G401 (cell line): ENCODE results near the gene COL20A1. TPM values are rescaled to one million over a fixed set of nuclear protein-coding genes. Genes with fewer than 3 reads are reported as not detected.
A peak's percentile ranks its signal among the peaks of the same experiment; 100 is the strongest.

Experiments used
- DNase-seq: peaks from one replicate; pipeline ENCODE4 v3.0.0-alpha.2; 2015; ENCODE audit warnings: low spot score
- in situ Hi-C: cut with HindIII; loops from 2 replicates; pipeline ENCODE4 v1.10.0; 2016; ENCODE audit warnings: low sequenced_read_pairs, mixed read lengths
- total RNA-seq: library from RNA; depleted of rRNA; stranded (reverse); fragments of >200 nt; shearing (Covaris generic); gene quantifications from 2 replicates; pipeline ENCODE4 v1.2.3, GENCODE V29; 2014

The COL20A1 gene
- total RNA-seq, 1 experiment from 2014 or later, result not detected

DNA sequence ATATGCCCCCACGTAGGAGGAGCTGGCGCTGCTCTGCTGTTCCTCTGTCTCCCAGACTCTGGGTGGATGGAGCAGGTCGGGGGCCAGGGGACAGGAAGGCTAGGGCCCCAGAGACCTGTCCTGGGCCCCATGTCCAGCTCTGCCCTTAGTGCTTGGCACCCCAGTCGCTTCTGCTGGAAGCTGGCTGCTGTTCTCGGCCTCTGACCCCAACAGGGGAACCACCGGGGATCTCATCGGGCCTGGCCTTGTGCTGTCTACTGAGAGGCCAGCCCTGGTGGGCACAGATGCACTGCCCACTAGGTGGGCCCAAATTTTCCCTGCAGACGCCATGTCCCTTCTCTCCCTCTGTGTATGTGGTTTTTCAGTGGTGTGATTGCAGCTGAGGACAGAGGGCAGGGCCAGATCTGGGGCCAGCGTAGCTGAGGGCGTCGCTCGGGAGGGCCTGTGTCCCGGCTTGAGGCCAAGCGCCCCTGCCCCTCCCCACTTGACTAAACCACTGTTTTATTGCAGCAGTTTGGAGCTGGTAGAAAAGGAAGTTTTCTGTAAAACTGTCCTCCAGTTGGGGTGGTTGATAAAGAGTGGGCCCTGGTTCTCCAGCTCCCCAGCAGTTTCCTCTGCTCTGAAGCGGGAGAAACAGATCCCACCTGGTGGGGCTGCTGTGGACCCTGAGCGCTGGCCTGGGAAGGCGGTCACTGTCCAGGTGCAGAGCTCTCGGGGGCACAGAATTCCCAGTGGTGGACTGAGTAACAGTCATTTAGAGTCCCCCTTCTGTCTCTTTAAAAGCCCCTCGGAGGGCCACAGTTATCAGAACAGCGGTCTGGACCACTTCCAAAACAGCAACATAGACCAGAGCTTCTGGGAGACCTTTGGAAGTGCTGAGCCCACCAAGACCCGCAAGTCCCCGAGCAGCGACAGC is 5.9 kb upstream of the COL20A1 start:
- no peak for DNase-seq
- in situ Hi-C loops, result loop anchor here (25.0 kb wide), 2 partner anchors 100 to 200 kb away; no protein-coding TSS in a partner anchor

DNA sequence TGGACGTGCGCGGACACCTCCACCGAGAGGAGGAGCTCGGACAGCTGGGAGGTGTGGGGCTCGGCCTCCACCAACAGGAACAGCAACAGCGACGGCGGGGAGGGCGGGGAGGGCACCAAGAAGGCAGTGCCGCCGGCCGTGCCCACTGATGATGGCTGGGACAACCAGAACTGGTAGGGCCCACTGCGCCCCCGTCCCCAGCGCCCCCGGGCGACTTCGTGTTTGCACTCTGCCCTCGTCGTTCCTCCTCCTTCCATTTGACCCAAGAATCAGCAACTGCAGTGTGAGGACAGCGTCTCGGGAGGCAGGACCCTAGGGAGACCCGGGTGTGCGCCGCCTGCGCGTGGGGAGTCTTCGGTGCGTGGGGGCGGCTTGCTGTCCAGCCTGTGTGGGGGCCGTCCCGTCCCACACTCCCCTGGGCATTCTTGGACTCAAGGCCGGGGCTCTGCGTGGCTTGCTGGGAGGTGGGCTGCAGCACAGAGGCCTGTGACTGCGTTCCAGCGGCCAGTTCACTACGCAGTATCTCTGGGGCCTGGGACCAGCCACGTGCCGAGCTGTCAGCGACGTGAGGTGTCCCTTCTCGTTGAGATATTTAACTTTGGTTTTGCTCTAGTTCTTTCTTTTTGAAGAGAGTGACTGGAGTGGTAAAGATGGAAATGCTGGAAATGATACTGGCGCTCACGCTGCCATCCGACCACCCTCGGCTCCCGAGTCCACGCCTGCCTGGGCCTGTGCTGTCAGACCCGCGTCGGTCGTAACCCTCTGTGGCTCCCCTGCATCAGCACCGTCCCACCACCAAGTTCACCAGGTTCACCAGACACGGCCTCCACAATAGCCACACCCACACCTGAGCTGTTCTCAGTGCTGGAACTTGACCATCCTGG is 5.0 kb upstream of the COL20A1 start:
- DNase-seq, result no peak
- in situ Hi-C loops, result loop anchor here (25.0 kb wide), 2 partner anchors 99 to 201 kb away; no protein-coding TSS in a partner anchor

GRCh38 chr20:63288581-63289251 is 4.3 kb upstream of the COL20A1 start:
- DNase-seq, result no peak
- in situ Hi-C loops, result loop anchor here (25.0 kb wide), 2 partner anchors 99 to 201 kb away; no protein-coding TSS in a partner anchor

DNA sequence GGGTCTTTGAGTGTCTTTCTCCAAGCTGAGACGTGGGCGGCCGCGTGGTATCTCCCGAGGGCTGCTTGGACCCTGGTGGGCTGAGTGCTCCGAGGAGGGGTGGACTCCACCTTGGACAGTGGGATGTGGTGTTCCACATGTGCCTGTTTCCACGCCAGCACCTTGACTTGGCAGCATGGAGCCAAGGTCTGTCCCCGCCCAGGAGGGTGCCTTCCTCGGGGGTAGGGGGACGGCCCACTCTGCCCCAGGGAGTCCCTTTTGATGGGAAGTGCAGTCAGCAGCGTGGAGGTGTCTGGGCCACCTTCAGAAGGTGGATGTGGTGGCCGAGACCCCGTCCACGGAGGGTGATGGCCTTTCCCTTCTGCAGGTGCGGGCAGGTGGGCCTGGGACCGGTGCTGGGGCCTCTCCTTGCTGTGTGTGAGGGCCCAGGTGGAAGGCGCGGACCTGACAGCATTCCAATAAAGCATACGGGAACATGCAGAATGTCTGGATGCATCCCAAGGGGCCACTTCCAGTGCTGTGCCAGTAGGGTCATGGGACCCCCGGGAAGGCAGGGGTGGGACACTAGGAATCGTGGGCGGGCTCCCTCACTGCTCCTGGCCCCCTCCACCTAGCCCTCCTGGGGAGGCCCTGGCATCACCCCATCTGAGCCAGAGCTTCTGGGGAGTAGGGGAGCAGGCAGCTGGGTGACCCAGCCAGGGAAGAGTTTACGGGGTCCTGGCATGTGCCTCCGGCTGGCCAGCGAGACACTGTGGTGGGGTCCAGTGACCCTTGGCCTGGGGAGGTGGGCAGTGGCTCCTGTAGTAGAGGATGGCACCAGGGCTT is 3.5 kb upstream of the COL20A1 start:
- no peak for DNase-seq
- in situ Hi-C loops, result loop anchor here (25.0 kb wide), 2 partner anchors 98 to 202 kb away; no protein-coding TSS in a partner anchor

DNA sequence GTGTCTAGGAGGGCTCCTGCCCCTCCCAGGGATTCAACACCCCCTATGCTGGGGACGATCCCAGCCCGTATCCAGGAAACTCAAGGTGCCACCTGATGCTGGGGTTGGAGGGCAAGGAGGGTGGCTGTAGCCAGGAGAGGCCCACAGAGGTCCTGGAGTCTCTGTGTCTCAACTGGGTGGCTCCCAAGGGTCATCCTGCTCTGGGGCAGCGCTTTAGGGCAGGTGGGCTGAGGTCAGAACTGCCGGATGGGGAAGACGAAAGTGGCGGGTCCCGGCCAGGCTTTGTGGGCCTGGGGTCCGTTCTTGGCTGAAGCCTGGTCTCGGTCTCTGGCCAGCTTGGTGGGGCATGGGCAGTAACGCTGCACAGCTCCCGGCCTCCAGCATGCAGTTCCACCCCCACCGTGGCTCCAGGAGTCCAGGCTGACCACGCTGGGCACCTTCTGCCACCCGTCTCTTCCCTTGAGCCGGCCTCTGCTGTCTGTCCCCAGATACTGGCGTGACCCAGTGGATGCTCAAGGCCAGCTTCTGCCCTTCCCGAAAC is 2.8 kb upstream of the COL20A1 start:
- DNase-seq, result no peak
- in situ Hi-C loops, result loop anchor here (25.0 kb wide), 2 partner anchors 97 to 203 kb away; no protein-coding TSS in a partner anchor

DNA sequence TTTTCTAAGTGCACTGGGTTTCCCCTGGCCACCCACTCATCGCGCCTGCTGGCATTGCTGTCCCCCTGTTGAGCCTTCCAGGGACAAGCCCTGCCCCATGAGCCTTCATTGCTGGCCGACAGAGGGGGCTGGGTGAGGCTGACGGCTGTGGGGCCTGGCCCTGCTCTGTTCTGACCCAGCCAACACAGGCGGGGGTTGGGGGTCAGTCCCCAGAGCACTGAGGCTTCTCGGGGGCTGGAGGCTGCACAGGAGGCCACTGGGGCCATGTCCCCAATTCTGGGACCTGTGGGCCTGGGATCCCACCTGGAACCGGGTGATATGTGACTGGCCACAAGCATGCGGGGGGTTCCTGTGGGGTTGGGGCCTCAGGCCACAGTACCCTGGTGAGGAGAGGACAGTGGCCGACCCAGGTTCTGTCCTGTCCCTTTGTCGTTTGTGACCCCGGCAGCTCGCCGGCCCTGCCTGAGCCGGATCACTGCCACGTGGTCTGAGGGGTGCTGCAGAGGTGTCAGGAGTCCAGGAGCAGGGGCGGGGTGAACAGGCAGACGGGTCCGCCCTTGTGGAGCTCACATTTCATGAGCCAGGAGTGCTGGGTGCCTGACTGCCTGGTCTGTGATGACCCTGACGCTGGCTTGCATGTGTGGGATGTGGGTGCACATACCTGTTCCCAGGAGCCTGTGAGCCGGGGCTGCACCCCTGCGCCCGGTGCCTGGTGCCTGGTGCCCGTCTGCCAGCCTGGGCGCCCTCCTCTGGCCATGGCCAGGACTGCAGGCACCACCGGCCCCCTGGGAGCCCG is 2.1 kb upstream of the COL20A1 start:
- in situ Hi-C loops, result loop anchor here (25.0 kb wide), 2 partner anchors 96 to 204 kb away; no protein-coding TSS in a partner anchor
- peak; percentile 17 for DNase-seq

GRCh38 chr20:63291811-63292210 is 1.2 kb upstream of the COL20A1 start:
- in situ Hi-C loops, result loop anchor here (25.0 kb wide), 2 partner anchors 95 to 205 kb away; no protein-coding TSS in a partner anchor

DNA sequence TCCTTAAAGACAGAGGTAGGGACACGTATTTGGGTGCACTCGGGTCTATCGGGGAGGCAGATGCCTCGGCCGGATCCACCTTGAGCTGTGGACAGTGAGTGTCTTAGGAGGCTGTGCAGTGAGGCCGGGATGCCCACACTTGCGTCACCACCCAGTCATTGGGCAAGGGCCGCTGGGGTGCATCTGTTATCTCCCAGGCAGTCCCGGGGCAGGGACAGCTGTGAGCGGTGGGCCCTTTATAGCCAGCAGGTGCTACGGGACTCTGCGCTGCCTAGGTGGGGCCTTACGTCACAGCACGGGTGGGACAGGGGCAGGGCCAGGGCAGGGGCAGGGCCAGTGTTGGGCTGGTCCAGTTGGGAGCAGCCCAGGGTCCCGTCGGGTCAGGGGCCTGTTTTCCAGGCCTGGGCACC is 689 bp upstream of the COL20A1 start:
- no peak for DNase-seq
- in situ Hi-C loops, result loop anchor here (25.0 kb wide), 2 partner anchors 95 to 205 kb away; no protein-coding TSS in a partner anchor

More at GRCh38 chr20:63291811-63292210, 1.2 kb upstream of the COL20A1 start:
- no peak for DNase-seq

GRCh38 chr20:63293456-63293855 is 470 bp downstream of the COL20A1 start:
- DNase-seq, result no peak
- in situ Hi-C loops, result loop anchor here (25.0 kb wide), 2 partner anchors 94 to 206 kb away; no protein-coding TSS in a partner anchor

DNA sequence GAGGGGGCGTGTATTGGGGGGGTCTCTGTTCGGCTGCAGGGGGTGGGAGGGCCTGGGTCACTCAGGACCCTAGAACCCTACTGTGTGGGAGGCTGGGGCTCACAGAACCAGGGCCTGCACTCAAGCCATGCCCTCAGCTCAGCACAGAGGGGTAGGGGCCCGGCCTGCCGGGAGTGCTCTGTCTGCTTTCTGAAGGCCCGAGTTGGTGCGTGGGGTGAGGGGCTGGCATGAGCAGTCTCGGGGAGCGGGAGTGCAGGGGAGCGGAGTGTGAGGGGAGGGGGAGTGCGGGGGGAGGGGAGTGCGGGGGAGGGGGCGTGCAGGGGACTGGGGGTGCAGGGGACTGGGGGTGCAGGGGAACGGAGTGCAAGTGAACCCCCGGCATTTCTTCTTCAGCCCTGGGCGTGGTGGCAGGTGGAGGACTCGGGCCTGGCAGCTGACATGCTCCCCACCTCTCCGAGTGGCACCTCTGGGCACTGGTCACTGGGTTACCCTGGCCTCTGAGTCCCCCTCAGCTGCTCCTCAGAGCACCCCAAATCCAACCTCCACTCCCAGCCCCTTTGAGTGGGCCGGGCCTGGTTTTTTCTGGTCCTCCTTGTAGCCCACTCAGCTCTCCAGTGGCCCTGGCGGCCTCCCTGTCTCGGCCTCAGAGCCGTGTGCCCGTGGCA is 1.0 kb downstream of the COL20A1 start:
- DNase-seq, result no peak
- in situ Hi-C loops, result loop anchor here (25.0 kb wide), 2 partner anchors 93 to 207 kb away; no protein-coding TSS in a partner anchor

GRCh38 chr20:63294536-63294900 is 1.5 kb downstream of the COL20A1 start:
- in situ Hi-C loops, result loop anchor here (25.0 kb wide), 2 partner anchors 93 to 207 kb away; no protein-coding TSS in a partner anchor
- no peak for DNase-seq

DNA sequence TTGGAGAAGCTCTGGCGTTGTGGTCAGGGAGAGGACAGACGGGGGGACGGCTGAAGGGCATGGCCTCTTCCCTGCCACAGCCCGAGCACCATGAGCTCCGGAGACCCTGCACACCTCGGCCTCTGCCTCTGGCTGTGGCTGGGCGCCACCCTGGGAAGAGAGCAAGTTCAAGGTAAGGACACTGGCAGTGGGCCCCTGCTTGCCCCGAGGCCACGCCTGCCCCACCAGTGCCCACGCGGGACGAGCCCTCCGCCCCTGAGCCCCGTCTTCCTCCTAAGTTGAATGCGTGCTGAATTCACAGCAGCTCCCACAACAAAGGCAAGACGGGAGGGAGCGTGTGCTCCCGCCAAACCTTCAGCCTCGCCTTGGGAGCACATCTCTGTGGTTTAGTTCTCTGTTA is 2.0 kb downstream of the COL20A1 start:
- in situ Hi-C loops, result loop anchor here (5.0 to 25.0 kb wide), 3 partner anchors 73 to 208 kb away; no protein-coding TSS in a partner anchor
- DNase-seq, result no peak

DNA sequence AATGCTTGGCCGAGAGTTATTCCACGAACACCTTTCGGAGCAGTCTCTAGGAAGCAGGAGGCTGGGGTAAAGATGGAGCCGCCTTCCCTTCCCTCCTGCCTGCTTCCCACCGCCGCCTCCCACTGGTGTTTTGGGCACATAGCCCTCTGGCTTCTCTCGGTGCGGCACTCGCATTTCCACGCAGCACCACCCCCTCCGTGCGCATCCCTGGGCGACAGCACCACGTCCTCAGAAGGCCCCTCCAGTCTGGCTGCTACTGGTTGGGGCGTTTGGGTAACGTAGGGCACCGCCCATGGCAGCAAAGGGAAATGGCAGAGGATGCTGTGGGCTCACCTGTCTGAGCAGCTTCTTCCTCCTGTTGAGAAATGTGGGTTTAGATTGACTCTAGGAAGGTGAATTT is 2.4 kb downstream of the COL20A1 start:
- DNase-seq, result peak; percentile 9
- in situ Hi-C loops, result loop anchor here (5.0 to 25.0 kb wide), 3 partner anchors 73 to 208 kb away; no protein-coding TSS in a partner anchor

DNA sequence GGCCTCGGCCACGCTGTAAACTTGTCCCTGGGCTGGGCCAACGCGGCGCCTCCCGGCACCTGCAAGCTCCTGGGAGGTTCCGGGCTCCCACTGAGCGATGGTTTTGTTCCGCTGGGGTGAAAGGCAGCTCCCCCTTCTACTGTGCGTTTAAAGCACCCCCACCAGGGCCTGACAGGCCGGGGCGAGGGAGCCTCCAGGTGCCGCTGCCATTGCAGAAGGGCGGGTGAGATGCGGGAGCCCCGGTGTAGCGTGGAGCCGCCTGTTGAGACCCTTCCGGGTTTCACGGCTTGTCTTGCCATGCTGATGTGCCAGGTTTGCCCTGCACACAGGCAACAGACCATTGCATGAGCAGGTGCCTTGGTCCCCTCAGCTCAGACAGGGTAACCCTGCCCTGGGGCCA is 2.9 kb downstream of the COL20A1 start:
- in situ Hi-C loops, result loop anchor here (5.0 to 25.0 kb wide), 3 partner anchors 74 to 209 kb away; no protein-coding TSS in a partner anchor
- DNase-seq, result no peak

DNA sequence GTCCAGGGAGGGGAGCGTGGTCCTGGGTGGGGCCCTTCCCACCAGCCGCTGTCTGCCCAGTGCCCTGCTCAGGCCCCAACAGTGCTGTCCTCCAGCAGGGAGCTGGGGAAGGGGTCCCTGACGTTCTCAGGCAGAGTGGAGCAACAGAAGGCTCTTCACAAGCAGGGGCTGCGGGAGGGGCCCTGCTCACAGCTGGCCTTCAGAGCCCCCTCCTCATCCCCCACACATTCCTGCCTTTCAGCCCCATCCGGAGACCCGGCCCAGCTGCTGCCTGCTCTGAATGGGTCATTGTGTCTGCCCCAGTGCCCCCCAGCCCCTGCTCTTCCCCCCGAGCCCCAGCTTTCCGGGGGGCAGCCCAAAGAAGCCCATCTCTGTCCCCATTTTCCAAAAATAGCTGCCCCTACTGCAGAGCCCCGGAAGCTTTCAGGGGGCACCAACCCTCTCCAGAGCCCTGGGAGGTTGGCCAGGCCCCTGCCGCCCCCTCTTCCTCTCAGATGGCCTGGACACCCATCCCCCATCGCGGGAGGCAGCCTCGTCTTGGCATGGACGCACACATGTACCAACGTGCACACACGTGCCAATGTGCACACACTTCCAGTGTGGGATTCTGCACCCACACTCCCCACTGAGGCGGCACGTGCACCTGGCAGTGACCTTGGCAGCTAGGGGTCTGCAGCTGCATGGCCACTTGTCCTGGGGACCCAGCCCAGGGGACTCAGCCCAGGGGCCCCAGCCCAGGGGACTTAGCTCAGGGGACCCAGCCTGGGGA is 3.7 kb downstream of the COL20A1 start:
- in situ Hi-C loops, result loop anchor here (5.0 to 25.0 kb wide), 3 partner anchors 74 to 209 kb away; no protein-coding TSS in a partner anchor

More for the DNA sequence above, 3.7 kb downstream of the COL20A1 start:
- DNase-seq, result no peak
